Measurements from ENCODE around the gene DCDC2C. TPM values are rescaled to one million over a fixed set of nuclear protein-coding genes. Genes with fewer than 3 reads are reported as not detected.

DCDC2C gene
- total RNA-seq, 4 donors from 2014 or later: 0.19 to 4.0 TPM; not detected in 2

DNA sequence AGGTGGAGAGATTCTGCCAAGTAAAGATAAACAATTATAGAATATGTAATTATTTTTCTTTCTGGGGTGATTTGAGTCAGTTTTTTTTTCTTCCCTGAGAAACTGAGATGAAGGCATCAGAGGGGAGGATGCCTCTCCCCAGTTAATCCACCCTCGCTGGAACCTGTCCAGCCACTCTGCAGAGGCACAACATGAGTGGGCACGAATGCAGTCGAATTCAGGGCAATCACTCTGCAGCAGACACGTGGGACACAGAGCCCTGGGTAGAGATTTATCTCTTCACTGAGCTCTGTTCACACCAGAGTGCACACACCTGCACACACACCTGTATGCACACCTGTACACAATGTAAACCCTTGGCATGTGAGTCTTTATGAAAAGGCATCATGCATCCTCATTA lies 154.2 kb downstream of the DCDC2C start:
- 32 to 43% methylated on average over 1 to 4 of the region's 4 CpGs for WGBS, 2 donors (ENCODE audit: low coverage in 1 of 2)
- no peak for ATAC-seq
- H3K4me1 ChIP-seq: no peaks in the 10 kb centered on the region
- H3K27ac ChIP-seq: no peak overlapping the region
- H3K27me3 ChIP-seq: no peaks in the 10 kb centered on the region
- H3K9me3 ChIP-seq: peaks cover 0 to 12% (median 0%) of the 10 kb centered on the region in 3 donors
- no peak for TF ChIP-seq POLR2AphosphoS5 (IDR thresholded peaks at IDR 0.05)
- TF ChIP-seq, protein P1, sequence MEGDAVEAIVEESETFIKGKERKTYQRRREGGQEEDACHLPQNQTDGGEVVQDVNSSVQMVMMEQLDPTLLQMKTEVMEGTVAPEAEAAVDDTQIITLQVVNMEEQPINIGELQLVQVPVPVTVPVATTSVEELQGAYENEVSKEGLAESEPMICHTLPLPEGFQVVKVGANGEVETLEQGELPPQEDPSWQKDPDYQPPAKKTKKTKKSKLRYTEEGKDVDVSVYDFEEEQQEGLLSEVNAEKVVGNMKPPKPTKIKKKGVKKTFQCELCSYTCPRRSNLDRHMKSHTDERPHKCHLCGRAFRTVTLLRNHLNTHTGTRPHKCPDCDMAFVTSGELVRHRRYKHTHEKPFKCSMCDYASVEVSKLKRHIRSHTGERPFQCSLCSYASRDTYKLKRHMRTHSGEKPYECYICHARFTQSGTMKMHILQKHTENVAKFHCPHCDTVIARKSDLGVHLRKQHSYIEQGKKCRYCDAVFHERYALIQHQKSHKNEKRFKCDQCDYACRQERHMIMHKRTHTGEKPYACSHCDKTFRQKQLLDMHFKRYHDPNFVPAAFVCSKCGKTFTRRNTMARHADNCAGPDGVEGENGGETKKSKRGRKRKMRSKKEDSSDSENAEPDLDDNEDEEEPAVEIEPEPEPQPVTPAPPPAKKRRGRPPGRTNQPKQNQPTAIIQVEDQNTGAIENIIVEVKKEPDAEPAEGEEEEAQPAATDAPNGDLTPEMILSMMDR (IDR thresholded peaks at IDR 0.05): no peak
- H3K36me3 ChIP-seq: no peaks in the 10 kb centered on the region
- H3K4me3 ChIP-seq: no peak overlapping the region

DNA sequence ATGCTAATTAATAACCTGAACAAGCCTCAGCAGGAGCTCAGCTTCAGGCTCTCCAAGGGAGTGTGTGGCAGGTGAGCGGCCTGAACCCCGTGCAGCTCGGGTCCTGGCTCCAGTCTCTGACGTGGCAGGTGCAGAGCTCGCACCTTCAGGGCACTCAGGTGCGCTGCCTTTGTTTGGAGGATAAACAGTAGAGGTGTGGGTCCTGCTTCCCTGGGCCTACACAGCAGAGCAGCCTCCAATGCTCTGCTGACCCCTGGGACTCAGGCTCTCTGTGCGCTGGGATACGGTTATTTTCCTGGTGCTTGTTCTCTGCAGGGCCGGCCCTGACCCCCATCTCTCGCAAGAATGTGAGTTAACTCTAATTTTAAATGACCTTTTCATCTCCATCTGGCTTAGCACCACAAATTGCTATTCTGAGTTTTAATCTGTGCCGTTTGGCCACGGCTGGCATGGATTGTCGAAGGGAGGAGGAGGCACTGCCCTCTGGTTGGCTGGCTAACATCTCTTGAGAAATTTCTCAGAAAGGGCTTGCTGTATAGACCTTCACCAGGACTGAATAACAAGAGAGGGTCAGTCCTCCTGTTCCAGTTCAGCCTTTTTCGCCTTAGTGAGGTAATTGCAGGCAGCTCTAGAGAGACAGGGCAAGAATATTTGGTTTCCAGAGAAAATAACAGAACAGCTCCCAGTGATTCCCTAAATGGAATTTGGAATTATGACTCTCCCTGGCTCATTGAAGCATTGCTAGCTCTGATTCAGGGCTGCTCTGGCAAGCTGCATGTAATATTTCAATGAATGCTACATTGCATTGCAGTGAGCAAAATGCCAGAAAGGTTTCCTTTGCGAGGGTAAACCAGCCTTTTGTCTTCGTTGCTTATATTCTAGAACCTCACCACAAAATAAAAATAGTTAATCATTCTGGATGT lies 161.8 kb downstream of the DCDC2C start:
- Histone ChIP-seq H3K36me3 (no peaks in the 10 kb centered on the region), H3K27ac (no peak overlapping the region), H3K4me1 (peaks cover 0 to 14% (median 0%) of the 10 kb centered on the region in 3 donors), H3K4me3 (no peak overlapping the region), H3K27me3 (no peaks in the 10 kb centered on the region), H3K9me3 (no peaks in the 10 kb centered on the region)
- 29 to 49% methylated on average over 8 to 10 of the region's 16 CpGs for WGBS, 2 donors (ENCODE audit: low coverage in 1 of 2)
- no peak for TF ChIP-seq POLR2A (IDR thresholded peaks at IDR 0.05)
- TF ChIP-seq EP300 (IDR thresholded peaks at IDR 0.05): no peak
- ATAC-seq: peak; percentile 40

DNA sequence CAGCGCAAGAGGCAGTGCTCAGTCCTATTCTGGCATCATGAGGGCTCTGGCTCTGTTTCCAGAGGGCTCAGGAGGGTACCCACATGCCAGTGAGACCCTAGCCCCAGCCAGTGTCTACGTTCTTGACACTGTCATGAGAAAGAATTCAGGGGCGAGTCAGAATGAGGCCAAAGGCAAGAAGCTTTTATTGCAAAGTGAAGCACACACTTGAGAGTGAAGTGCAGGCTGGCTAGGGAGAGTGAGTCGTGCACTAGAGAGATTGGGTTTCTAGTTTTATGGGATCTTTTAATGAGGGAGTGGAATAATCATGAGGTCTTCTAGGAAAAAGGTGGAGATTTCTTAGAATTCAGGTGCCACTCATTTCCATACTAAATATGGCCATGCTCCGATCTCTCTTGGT lies 164.1 kb downstream of the DCDC2C start:
- no peaks in the 10 kb centered on the region for H3K27me3 ChIP-seq
- ATAC-seq: no peak
- no peaks in the 10 kb centered on the region for H3K9me3 ChIP-seq
- no peak overlapping the region for H3K27ac ChIP-seq
- H3K4me3 ChIP-seq: no peak overlapping the region
- no peaks in the 10 kb centered on the region for H3K36me3 ChIP-seq
- TF ChIP-seq POLR2AphosphoS5 (IDR thresholded peaks at IDR 0.05) (no peak), POLR2A (IDR thresholded peaks at IDR 0.05) (no peak)
- TF ChIP-seq, protein P1 (IDR thresholded peaks at IDR 0.05): no peak
- peaks cover 0 to 14% (median 0%) of the 10 kb centered on the region in 3 donors for H3K4me1 ChIP-seq
- WGBS, 2 donors (ENCODE audit: low coverage in 1 of 2): 67 to 71% methylated on average over 1 to 4 of the region's 5 CpGs

DNA sequence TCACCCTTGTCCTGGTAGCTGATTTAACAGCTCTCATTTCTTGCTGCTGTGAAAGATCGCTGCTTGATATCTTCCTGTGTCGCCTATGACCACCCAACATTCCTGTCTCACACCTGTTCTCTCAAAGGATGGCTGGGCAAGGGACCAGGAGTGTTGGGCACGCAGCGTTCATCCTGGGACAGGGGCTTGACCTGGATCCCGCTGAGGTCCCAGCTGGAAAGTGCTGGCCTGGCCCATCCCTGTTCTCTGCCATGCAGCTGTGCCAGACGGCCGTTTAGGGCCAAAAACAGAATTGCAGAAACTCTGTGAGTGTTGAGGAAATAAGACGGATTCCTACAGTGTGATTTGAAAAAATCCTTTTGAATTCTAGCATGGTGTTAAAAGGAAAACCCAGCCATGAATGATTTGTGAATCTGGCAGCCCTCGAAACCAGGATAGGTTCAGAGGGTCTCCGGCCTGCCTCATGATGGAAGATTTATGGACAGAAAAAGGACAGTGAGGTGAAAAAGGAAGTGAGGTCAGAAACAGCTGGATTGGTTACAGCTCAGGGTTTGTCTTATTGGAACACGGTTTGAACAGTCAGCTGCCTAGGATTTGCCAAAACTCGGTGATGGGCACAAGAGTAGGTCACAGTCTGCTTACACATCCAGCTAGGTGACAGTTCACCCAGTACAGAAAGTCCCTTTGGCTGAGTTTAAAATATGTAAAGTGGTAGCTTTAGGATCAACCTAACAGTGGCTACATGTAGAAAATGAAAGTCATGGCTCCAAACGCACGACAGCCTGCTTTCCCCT lies 164.8 kb downstream of the DCDC2C start:
- peaks cover 0 to 14% (median 0%) of the 10 kb centered on the region in 3 donors for H3K4me1 ChIP-seq
- no peak overlapping the region for H3K27ac ChIP-seq
- no peaks in the 10 kb centered on the region for H3K36me3 ChIP-seq
- no peaks in the 10 kb centered on the region for H3K9me3 ChIP-seq
- TF ChIP-seq EP300 (IDR thresholded peaks at IDR 0.05) (no peak), POLR2AphosphoS5 (IDR thresholded peaks at IDR 0.05) (no peak), POLR2A (IDR thresholded peaks at IDR 0.05) (no peak)
- TF ChIP-seq, protein P1 (IDR thresholded peaks at IDR 0.05): no peak
- no peak for ATAC-seq
- H3K27me3 ChIP-seq: no peaks in the 10 kb centered on the region
- WGBS, 2 donors (ENCODE audit: low coverage in 1 of 2): 79 to 85% methylated on average over 4 to 13 of the region's 14 CpGs
- H3K4me3 ChIP-seq: no peak overlapping the region

DNA sequence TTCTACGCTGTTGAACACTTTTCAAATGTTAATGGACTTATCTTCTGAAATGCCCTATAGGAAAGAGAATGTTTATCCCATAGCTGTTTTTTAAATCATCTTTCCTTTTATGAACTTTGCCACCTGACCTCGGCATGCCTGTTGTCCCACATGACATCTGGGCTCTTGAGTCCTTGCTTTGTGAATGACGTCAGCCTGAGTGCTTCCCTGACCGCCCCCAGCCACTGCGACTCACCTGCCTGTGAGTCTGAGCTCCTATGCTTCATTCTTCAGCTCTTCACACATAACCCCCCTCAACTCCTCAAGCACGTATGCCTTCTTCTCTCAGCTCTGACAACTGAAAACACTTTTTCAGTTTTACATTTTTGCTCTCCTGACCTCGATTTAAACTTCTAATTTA lies 166.8 kb downstream of the DCDC2C start:
- TF ChIP-seq EP300 (IDR thresholded peaks at IDR 0.05) (no peak), POLR2A (IDR thresholded peaks at IDR 0.05) (no peak), POLR2AphosphoS5 (IDR thresholded peaks at IDR 0.05) (no peak)
- TF ChIP-seq, protein P1 (IDR thresholded peaks at IDR 0.05): no peak
- Histone ChIP-seq H3K27ac (no peak overlapping the region), H3K36me3 (no peaks in the 10 kb centered on the region), H3K9me3 (no peaks in the 10 kb centered on the region), H3K4me1 (peaks cover 0 to 9% (median 0%) of the 10 kb centered on the region in 3 donors), H3K4me3 (no peak overlapping the region), H3K27me3 (no peaks in the 10 kb centered on the region)
- WGBS, 2 donors (ENCODE audit: low coverage in 1 of 2): 72 to 87% methylated on average over 5 to 7 of the region's 7 CpGs
- ATAC-seq: no peak
